Camera-type eye (tissue), 1 donor: ENCODE results near the gene OR2C1. TPM values are rescaled to one million over a fixed set of nuclear protein-coding genes. Genes with fewer than 3 reads are reported as not detected.

Experiments used
- total RNA-seq: library from RNA; depleted of rRNA; stranded (reverse); fragments of >200 nt; gene quantifications from one replicate; pipeline ENCODE4 v1.2.3, GENCODE V29; 2014

Gene OR2C1
- 0.99 TPM for total RNA-seq

GRCh38 chr16:3355589-3355988, at the start of gene OR2C1:
Gene OR2C1 (plus strand): TSS chr16:3355889. CDS start chr16:3355941, 52 bp downstream.

GRCh38 chr16:3400779-3401688, 45.3 kb downstream of the OR2C1 start, which contains the start of the genes ZNF174 and ZSCAN32:
Gene ZNF174 (plus strand): TSS chr16:3401215. CDS start chr16:3402005, 790 bp downstream.
Gene ZSCAN32 (minus strand): TSS chr16:3401004. CDS start chr16:3397557, 3,447 bp downstream.

Other genes with a start within 250 kb of the OR2C1 start
- gene ZNF205, start 243.3 kb upstream of the OR2C1 start, total RNA-seq, result 19.0 TPM
- gene ZNF213, start 220.9 kb upstream of the OR2C1 start, total RNA-seq, result 13.0 TPM
- gene OR1F1, start 167.7 kb upstream of the OR2C1 start, total RNA-seq, result not detected
- 16.1 TPM for gene ZNF200, start 120.7 kb upstream of the OR2C1 start, total RNA-seq
- gene MEFV, start 99.3 kb upstream of the OR2C1 start, total RNA-seq, result 0.99 TPM
- gene ZNF263, start 72.4 kb upstream of the OR2C1 start, total RNA-seq, result 82.8 TPM
- gene TIGD7, start 50.5 kb upstream of the OR2C1 start, total RNA-seq, result 26.5 TPM
- 67.9 TPM for gene ZNF75A, start 50.4 kb upstream of the OR2C1 start, total RNA-seq
- 15.6 TPM for gene ZSCAN32, start 45.1 kb downstream of the OR2C1 start, total RNA-seq
- 13.5 TPM for gene ZNF174, start 45.3 kb downstream of the OR2C1 start, total RNA-seq
- 4.3 TPM for gene ZNF597, start 87.6 kb downstream of the OR2C1 start, total RNA-seq
- gene NAA60, start 87.8 kb downstream of the OR2C1 start, total RNA-seq, result 35.3 TPM
- not detected for gene C16orf90, start 139.6 kb downstream of the OR2C1 start, total RNA-seq
- 35.1 TPM for gene CLUAP1, start 145.1 kb downstream of the OR2C1 start, total RNA-seq
- 0.71 TPM for gene NLRC3, start 221.5 kb downstream of the OR2C1 start, total RNA-seq